ENCODE results near the gene CETP.

DNA sequence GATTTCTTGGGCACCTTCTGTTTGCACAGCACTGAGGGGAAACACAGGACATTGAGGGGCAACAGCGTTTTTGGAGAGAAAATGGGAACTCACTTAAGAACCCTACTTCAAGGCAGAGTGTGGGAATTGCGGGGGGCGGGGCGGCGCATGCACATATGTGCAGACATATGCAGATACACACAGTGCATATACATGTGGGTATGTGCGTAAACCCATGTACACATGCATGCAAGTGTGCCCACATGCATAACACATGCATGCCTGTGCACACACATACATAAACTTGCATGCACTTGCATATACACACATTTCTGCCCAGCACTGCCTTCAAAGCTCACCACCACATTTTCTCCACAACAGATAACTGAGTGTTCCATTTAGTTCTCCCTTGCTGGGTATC is 60.0 kb downstream of the CETP start:
- TF ChIP-seq EP300 (IDR thresholded peaks at IDR 0.05) (no peak), CTCF (IDR thresholded peaks at IDR 0.05) (no peak), POLR2AphosphoS5 (IDR thresholded peaks at IDR 0.05) (no peak)
